A549 (cell line): ENCODE data around the gene RNF8. TPM values are rescaled to one million over a fixed set of nuclear protein-coding genes. Genes with fewer than 3 reads are reported as not detected.

Source experiments
- ATAC-seq, 2 experiments: fragments of 200-7000 bp in 1 of 2; fragments of >200 bp in 1 of 2; cut with Nextera tagmentation in 1 of 2; cut with Tn5 transposase in 1 of 2; 3 replicates each; pipeline versions ENCODE4 v1.8.0 to v1.9.1; 2018 to 2020; ENCODE audit warnings: mild to moderate bottlenecking in 1 of 2, moderate library complexity in 1 of 2
- CTCF ChIA-PET: fragments of 300-600 bp; sonication (Branson Sonifier 250); formaldehyde crosslinking; extraction: SDS; loops from one replicate; lab custom pipeline; 2021; ENCODE audit warnings: antibody characterized with exemption, inconsistent platforms; lab: Yijun Ruan, JAX
- POLR2A ChIA-PET: fragments of 350-600 bp; formaldehyde crosslinking; extraction: SDS; loops from one replicate; lab custom pipeline; 2021; ENCODE audit warnings: antibody characterized with exemption, inconsistent platforms; lab: Yijun Ruan, JAX
- DNase-seq, 2 experiments: peaks; one replicate each; pipeline versions ENCODE4 v3.0.0 to v3.0.0-alpha.2; 2011 to 2016; ENCODE audit warnings: low read depth in 1 of 2, low spot score in 1 of 2
- FAIRE-seq: peaks from 2 replicates; lab custom pipeline; 2011; peaks lifted over from hg19 to GRCh38; lab: Jason Lieb, UNC
- H3K27ac ChIP-seq, 2 experiments: fragments of >200 bp; sonication (Bioruptor Twin); formaldehyde crosslinking; 3 replicates each; pipeline ENCODE4 v1.5.1; 2016 to 2017
- H3K4me1 ChIP-seq: fragments of >200 bp; sonication (Bioruptor Twin); formaldehyde crosslinking; 3 replicates; pipeline ENCODE4 v1.6.1; 2016
- H3K4me2 ChIP-seq: fragments of >200 bp; sonication (Bioruptor Twin); formaldehyde crosslinking; 3 replicates; pipeline ENCODE4 v1.6.1; 2016
- H3K4me3 ChIP-seq: fragments of >200 bp; sonication (Bioruptor Twin); formaldehyde crosslinking; 3 replicates; pipeline ENCODE4 v1.5.1; 2016
- H3K9me3 ChIP-seq: fragments of >200 bp; sonication (Bioruptor Twin); formaldehyde crosslinking; 3 replicates; pipeline ENCODE4 v1.6.1; 2016
- ATOH8 ChIP-seq: fragments of 250-450 bp; sonication (Bioruptor Pico); IDR thresholded peaks from 2 replicates; pipeline ENCODE4 v1.5.0; 2020; ENCODE audit warnings: low read depth, mild to moderate bottlenecking, moderate library complexity
- BCL3 ChIP-seq: fragments of >200 bp; sonication (Bioruptor Twin); formaldehyde crosslinking; IDR thresholded peaks from 3 replicates; pipeline ENCODE4 v1.6.1; 2016
- CBX8 ChIP-seq: fragments of 200-600 bp; sonication (generic); IDR thresholded peaks from 2 replicates; pipeline ENCODE4 v1.6.1; 2016
- CHD4 ChIP-seq: fragments of 200-600 bp; sonication (generic); IDR thresholded peaks from 2 replicates; pipeline ENCODE4 v1.6.1; 2016; ENCODE audit warnings: antibody characterized with exemption, mild to moderate bottlenecking, borderline replicate concordance
- EP300 ChIP-seq, 2 experiments: fragments of >200 bp; sonication (Bioruptor Twin); formaldehyde crosslinking; IDR thresholded peaks; 2 replicates in 1 of 2; 3 replicates in 1 of 2; pipeline ENCODE4 v1.6.1; 2016 to 2017
- ESRRA ChIP-seq: fragments of 150-350 bp; IDR thresholded peaks from 2 replicates; pipeline ENCODE4 v1.6.1; 2014; ENCODE audit warnings: mild to moderate bottlenecking, low read length, borderline replicate concordance
- FOXS1 ChIP-seq: fragments of 250-450 bp; sonication (Bioruptor Pico); IDR thresholded peaks from 2 replicates; pipeline ENCODE4 v1.5.0; 2020; ENCODE audit warnings: mild to moderate bottlenecking, moderate library complexity
- GATA3 ChIP-seq: IDR thresholded peaks from 2 replicates; pipeline ENCODE4 v1.6.1; 2012; ENCODE audit warnings: borderline replicate concordance
- HDAC2 ChIP-seq: fragments of 200-600 bp; sonication (generic); IDR thresholded peaks from 2 replicates; pipeline ENCODE4 v1.6.1; 2016
- HMGXB4 ChIP-seq: fragments of 250-450 bp; sonication (Bioruptor Pico); IDR thresholded peaks from 2 replicates; pipeline ENCODE4 v1.5.0; 2021; ENCODE audit warnings: mild to moderate bottlenecking, moderate library complexity, borderline replicate concordance
- KDM5A ChIP-seq: fragments of 200-600 bp; sonication (generic); IDR thresholded peaks from 2 replicates; pipeline ENCODE4 v1.6.1; 2016; ENCODE audit warnings: antibody characterized with exemption, mild to moderate bottlenecking
- MAZ ChIP-seq: fragments of 150-350 bp; IDR thresholded peaks from 2 replicates; pipeline ENCODE4 v1.6.1; 2014; ENCODE audit warnings: antibody characterized with exemption, low read depth, low read length, borderline replicate concordance
- MYC ChIP-seq: IDR thresholded peaks from 2 replicates; pipeline ENCODE4 v1.6.1; 2012; ENCODE audit warnings: mild to moderate bottlenecking, inconsistent platforms, low read length, improper control_type of control experiment, borderline replicate concordance
- NR3C1 ChIP-seq: fragments of >200 bp; sonication (Bioruptor Twin); formaldehyde crosslinking; IDR thresholded peaks from 3 replicates; pipeline ENCODE4 v1.6.1; 2017
- PBX3 ChIP-seq: IDR thresholded peaks from 2 replicates; pipeline ENCODE4 v1.6.1; 2012
- PHF8 ChIP-seq: fragments of 200-600 bp; sonication (generic); IDR thresholded peaks from 2 replicates; pipeline ENCODE4 v1.6.1; 2016; ENCODE audit warnings: low read depth, mild to moderate bottlenecking, antibody characterized with exemption, moderate library complexity, borderline replicate concordance
- POLR2A ChIP-seq: IDR thresholded peaks from 2 replicates; pipeline ENCODE4 v1.6.1; 2012; ENCODE audit warnings: mild to moderate bottlenecking, low read length
- POLR2AphosphoS2 ChIP-seq: conservative IDR thresholded peaks from 2 replicates; pipeline ENCODE4 v1.6.1; 2012; ENCODE audit warnings: low read length, improper control_type of control experiment, inconsistent platforms
- RFX5 ChIP-seq: fragments of 450-650 bp; IDR thresholded peaks from 2 replicates; pipeline ENCODE4 v1.7.1; 2014; ENCODE audit warnings: antibody characterized with exemption, mild to moderate bottlenecking, moderate library complexity
- SMC3 ChIP-seq: fragments of >200 bp; sonication (Bioruptor Twin); formaldehyde crosslinking; IDR thresholded peaks from 3 replicates; pipeline ENCODE4 v1.6.1; 2018; ENCODE audit warnings: inconsistent platforms
- ZC3H11A ChIP-seq: fragments of 450-650 bp; IDR thresholded peaks from 2 replicates; pipeline ENCODE4 v1.6.1; 2014; ENCODE audit warnings: antibody characterized with exemption, mild to moderate bottlenecking
- ZNF302 ChIP-seq: fragments of 250-450 bp; sonication (Bioruptor Pico); IDR thresholded peaks from 2 replicates; pipeline ENCODE4 v1.9.0; 2021; ENCODE audit warnings: inconsistent platforms, mild to moderate bottlenecking, moderate library complexity
- WGBS: methylation state at CpG from one replicate; pipeline ENCODE4 v1.1.6; 2017; ENCODE audit errors: missing lambda C conversion rate; 5-methylcytosine and 5-hydroxymethylcytosine counted together
- polyA plus RNA-seq, 4 experiments: library from polyadenylated mRNA; depleted of rRNA in 3 of 4; stranded (reverse); fragments of >200 nt; fragmentation: RNase III in 1 of 4; extraction: RNeasy Plus Mini Kit Qiagen cat#74134 plus additional on column Dnase treatment in 1 of 4; gene quantifications; 2 replicates in 3 of 4; 3 replicates in 1 of 4; pipeline ENCODE4 v1.2.3, GENCODE V29; 2011 to 2017

Gene RNF8
- polyA plus RNA-seq, 2 of the 4 experiments (the other 2 are of a cell fraction), result 21.4 to 22.0 TPM

GRCh38 chr6:37347177-37347576, 6.6 kb upstream of the RNF8 start:
- no peak overlapping the region for H3K4me2 ChIP-seq
- no peak overlapping the region for H3K4me3 ChIP-seq
- WGBS, result 72% methylated on average over 3 of the region's 3 CpGs
- TF ChIP-seq GATA3 (no peak), EP300 (IDR thresholded peaks at IDR 0.05) (no peak), ATOH8 (no peak), POLR2AphosphoS2 (no peak), MYC (no peak), HDAC2 (no peak)
- POLR2A ChIA-PET, result no interaction called here
- CTCF ChIA-PET, result interaction anchor here (1.2 kb wide), 1 partner anchor 21 kb away, joined by 3 read pairs; no protein-coding TSS in a partner anchor
- FAIRE-seq, result no peak
- H3K27ac ChIP-seq, result no peak overlapping the region
- no peaks in the 10 kb centered on the region for H3K4me1 ChIP-seq
- ATAC-seq, result no peak
- DNase-seq, result no peak
- H3K9me3 ChIP-seq, result no peaks in the 10 kb centered on the region

- ChIA-PET CTCF (interaction anchor here (1.2 kb wide), 1 partner anchor 22 kb away, joined by 3 read pairs; no protein-coding TSS in a partner anchor), POLR2A (no interaction called here)
- no peak for FAIRE-seq
Observed at GRCh38 chr6:37347670-37348111, 6.1 kb upstream of the RNF8 start.

More at GRCh38 chr6:37347670-37348111, 6.1 kb upstream of the RNF8 start:
- H3K4me1 ChIP-seq, result no peaks in the 10 kb centered on the region
- WGBS, result 83% methylated on average over 4 of the region's 4 CpGs
- DNase-seq (no peak), ATAC-seq (no peak)
- no peak for TF ChIP-seq ZNF302
- TF ChIP-seq FOXS1, result no peak
- TF ChIP-seq ATOH8, result no peak
- TF ChIP-seq ESRRA, result no peak
- TF ChIP-seq KDM5A, result no peak
- TF ChIP-seq PHF8, result no peak
- no peak for TF ChIP-seq POLR2AphosphoS2
- TF ChIP-seq HMGXB4 (CRISPR knock-in tag), result no peak
- TF ChIP-seq PBX3, result no peak
- no peak for TF ChIP-seq MAZ
- TF ChIP-seq NR3C1, result no peak
- TF ChIP-seq RFX5, result no peak
- no peak for TF ChIP-seq ZC3H11A
- no peak for TF ChIP-seq SMC3
- TF ChIP-seq CHD4, result no peak
- TF ChIP-seq POLR2A, result no peak
- TF ChIP-seq CBX8, result no peak
- no peak for TF ChIP-seq BCL3
- no peak overlapping the region for H3K4me3 ChIP-seq
- H3K9me3 ChIP-seq, result no peaks in the 10 kb centered on the region
- no peak overlapping the region for H3K4me2 ChIP-seq
- no peak overlapping the region for H3K27ac ChIP-seq
